Head of caudate nucleus (tissue), 42 donors: ENCODE results near the gene WASL.
"Not testable (repeated sequence)": the region's sequence is repeated elsewhere in the genome, so short reads cannot be mapped to it uniquely, and the experiment has no call there.

Experiments
- DNase-seq, 42 donors: peaks; one replicate each; pipeline versions ENCODE4 v3.0.0 to v3.0.0-alpha.2; 2020 to 2021; ENCODE audit warnings: mixed read lengths in 7 of 42
- intact Hi-C: fragments of 100-400 bp; cut with DNase I; formaldehyde crosslinking; loops from one replicate; pipeline ENCODE4 v1.15.0; 2022

WASL gene

GRCh38 chr7:123748734-123749536 is at the start of gene WASL:
TSS of gene WASL (minus strand) at chr7:123749003. CDS start at chr7:123748734, 269 bp downstream.
- intact Hi-C loops, result no loop called here
- peak; percentile 64 to 96 (median 91) for DNase-seq

- intact Hi-C loops, result no loop called here
- DNase-seq, result peak in 2 of 42 donors; percentile 3 to 25
Measured at GRCh38 chr7:123797673-123798531, 49.1 kb upstream of the WASL start.

DNA sequence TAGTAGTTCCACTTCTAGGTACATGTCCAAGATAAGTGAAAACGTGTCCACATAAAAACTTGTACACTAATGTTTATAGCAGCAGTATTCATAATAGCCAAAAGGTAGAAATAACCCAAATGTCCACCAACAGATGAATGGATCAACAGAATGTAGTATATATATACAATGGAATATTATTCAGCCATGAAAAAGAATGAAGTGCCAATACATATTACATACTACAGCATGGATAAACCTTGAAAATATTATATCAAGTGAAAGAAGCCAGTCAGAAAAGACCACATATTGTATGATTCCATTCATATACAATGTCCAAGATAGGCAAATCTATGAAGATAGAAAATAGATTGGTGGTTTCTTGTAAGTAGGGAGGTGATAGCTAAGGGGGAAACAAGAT is 47.8 kb upstream of the WASL start:
- no peak for DNase-seq
- intact Hi-C loops, result no loop called here

DNA sequence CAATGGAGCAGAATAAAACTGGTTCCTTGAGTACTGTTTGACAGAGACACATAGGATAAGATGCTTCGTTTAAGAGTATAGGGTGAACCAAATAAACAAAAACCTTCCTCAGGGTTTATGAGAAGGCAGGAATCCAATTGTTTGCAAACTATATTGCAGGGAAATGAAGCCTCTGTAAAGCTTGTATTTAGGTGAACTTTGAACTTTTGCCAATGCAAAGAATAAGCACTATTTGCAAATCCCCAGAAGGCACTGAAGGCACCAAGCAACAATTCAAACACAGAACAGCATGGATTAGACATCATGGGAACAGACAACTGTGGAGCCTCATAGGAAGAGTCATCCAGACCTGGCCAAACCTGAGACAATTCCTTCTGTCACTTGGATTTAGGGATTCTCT is 47.1 kb upstream of the WASL start:
- intact Hi-C loops, result no loop called here
- no peak for DNase-seq

GRCh38 chr7:123795116-123795515 is 46.3 kb upstream of the WASL start:
- DNase-seq, intact Hi-C loops: not testable (repeated sequence)

- no peak for DNase-seq
- intact Hi-C loops, result no loop called here
Measured at GRCh38 chr7:123792547-123792946, 43.7 kb upstream of the WASL start.

DNA sequence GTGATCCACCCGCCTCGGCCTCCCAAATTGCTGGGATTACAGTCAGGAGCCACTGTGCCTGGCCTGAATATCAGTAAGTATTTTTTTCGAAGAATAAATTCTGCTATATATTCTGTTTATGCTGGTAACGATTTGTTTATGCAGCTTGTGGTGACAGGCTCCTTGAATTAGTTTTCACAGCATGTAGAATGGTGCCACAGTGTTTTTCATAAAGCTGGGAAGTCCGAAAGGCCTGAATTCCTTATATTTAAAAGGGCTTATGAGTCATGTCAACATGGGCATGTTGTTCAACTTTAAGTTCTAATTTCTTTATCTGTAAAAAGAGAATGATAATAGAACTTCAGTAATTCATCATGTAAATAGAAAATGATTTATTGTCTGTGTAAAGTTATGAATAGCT is 42.2 kb upstream of the WASL start:
- no peak for DNase-seq
- intact Hi-C loops, result no loop called here

- intact Hi-C loops, result no loop called here
- no peak for DNase-seq
Measured at GRCh38 chr7:123789817-123790216, 41.0 kb upstream of the WASL start.

- no peak for DNase-seq
- intact Hi-C loops, result no loop called here
Measured at GRCh38 chr7:123789206-123789784, 40.5 kb upstream of the WASL start.

- intact Hi-C loops, result no loop called here
- no peak for DNase-seq
Measured at GRCh38 chr7:123788584-123788983, 39.8 kb upstream of the WASL start.

DNA sequence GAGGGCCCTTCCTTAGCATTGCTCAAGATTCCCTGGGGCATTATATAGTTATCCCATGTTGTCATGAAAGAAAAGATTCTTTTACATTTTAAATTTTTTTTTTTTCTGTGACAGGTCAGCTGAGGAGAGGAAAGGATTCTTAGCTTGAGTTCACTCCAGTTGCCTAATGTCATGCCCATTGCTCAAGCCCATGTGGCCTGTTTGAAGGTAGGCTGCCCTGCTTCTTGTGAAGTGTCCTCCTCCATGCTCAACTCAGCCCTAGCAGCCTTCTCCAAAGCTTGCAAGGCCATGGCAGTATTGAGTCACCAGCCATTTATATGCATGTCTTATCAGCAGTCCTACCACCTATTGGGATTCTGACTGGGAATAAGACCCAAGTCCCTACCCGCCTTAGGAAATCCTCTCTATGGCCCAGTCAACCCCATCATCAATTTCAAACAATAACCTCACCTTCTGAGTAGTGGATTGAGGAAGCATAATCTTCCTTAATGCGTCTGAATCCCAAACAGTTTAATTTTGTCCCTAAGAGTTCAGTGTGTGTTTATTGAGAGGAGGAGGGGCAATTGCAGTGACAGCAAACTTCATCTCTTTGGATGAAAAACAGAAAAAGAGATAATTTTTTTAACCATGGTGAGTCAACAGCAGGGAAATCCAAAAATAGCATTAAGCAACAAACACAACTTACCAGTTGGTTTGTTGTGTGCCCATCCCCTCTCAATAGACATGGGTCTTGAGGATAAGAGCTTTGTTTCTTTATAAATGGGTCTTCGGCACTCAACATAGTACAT is 38.6 kb upstream of the WASL start:
- intact Hi-C loops, result no loop called here
- DNase-seq, result no peak

- intact Hi-C loops, result no loop called here
Measured at GRCh38 chr7:123784263-123784662, 35.5 kb upstream of the WASL start.

GRCh38 chr7:123783820-123784219 is 35.0 kb upstream of the WASL start:
- intact Hi-C loops, result no loop called here
- no peak for DNase-seq

More at GRCh38 chr7:123784263-123784662, 35.5 kb upstream of the WASL start:
- no peak for DNase-seq

DNA sequence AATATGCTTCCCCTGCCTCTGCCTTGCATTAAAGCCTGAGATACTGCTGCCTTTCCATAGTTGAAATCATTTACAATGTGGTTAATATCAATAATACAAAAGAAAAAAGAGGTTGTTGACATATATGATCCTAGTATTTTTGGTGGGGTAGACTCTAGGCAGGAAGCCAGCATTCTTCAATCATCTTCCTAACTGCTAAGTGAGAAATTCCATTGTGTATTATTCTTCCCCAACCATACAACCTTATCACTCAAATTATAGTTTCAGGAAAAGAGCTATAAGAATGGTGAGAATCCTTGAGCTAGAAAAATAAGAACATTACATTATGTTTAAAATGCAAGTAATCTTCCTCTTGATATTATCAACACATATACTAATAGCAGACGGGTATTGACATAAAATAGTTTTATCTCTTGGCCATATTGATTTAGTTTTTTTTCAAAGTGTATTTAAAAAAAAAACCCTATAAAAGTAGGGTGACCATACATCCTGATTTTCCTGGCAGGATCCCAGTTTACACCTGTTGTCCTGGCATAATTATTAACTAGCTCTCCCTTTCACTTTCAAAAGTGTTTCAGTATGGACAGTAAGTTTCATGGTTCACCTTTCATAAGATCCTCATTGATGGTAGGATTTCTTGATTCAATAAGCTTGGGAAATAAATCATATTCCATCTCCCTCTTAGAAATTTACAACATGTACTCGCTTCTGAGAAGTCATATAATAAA is 33.4 kb upstream of the WASL start:
- DNase-seq, result no peak
- intact Hi-C loops, result no loop called here

- DNase-seq, intact Hi-C loops: not testable (repeated sequence)
Measured at GRCh38 chr7:123780472-123780871, 31.7 kb upstream of the WASL start.

- DNase-seq, result no peak
- intact Hi-C loops, result no loop called here
Measured at GRCh38 chr7:123774496-123774895, 25.7 kb upstream of the WASL start.

- intact Hi-C loops, result no loop called here
- no peak for DNase-seq
Measured at GRCh38 chr7:123773481-123773880, 24.7 kb upstream of the WASL start.

DNA sequence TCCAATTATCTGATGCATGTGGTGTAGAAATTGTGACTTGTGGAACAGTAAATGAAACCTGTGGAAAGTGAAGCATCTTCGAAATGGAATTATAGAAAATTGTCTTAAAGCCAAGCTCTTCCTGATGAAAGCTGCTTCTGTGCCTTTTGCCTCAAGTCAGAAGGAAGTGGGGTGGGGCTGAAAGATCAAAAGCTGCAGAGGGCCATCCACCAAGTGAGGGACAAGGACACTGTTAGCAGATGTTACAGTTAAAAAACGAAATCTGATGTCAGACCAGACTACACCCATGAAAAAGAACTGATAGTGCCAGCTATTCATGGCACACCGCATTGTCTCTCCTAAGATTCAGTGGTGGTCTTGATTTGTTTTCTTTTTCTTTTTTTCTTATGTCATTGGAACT is 23.8 kb upstream of the WASL start:
- intact Hi-C loops, result no loop called here
- DNase-seq, result no peak

GRCh38 chr7:123771846-123772245 is 23.0 kb upstream of the WASL start:
- no peak for DNase-seq
- intact Hi-C loops, result no loop called here
